HG03575 (cell line): ENCODE results near the gene MED8.
"Not testable (repeated sequence)": the region's sequence is repeated elsewhere in the genome, so short reads cannot be mapped to it uniquely, and the experiment has no call there.

Source experiments
- ATAC-seq: cut with Tn5 transposase; IDR thresholded peaks from one replicate; pipeline ENCODE4 v1.9.1; 2021; ENCODE audit not compliant: unreplicated experiment, insufficient number of reproducible peaks, low FRiP score; ENCODE audit errors: extremely low read depth

The MED8 gene

GRCh38 chr1:43388613-43389012 is 987 bp downstream of the MED8 start:
- ATAC-seq = no peak

GRCh38 chr1:43387976-43388599 is 1.5 kb downstream of the MED8 start:
- no peak for ATAC-seq

- no peak for ATAC-seq
Observed at GRCh38 chr1:43386676-43387075, 2.9 kb downstream of the MED8 start.

GRCh38 chr1:43383449-43383848 is 6.2 kb downstream of the MED8 start:
- ATAC-seq = no peak

GRCh38 chr1:43382027-43382779 is 7.4 kb downstream of the MED8 start:
- ATAC-seq = no peak

GRCh38 chr1:43381612-43382011 is 8.0 kb downstream of the MED8 start:
- no peak for ATAC-seq

GRCh38 chr1:43379476-43379875 is 10.1 kb downstream of the MED8 start:
- ATAC-seq = no peak

GRCh38 chr1:43377831-43378230 is 11.8 kb downstream of the MED8 start:
- ATAC-seq = no peak

- no peak for ATAC-seq
Observed at GRCh38 chr1:43376723-43377235, 12.8 kb downstream of the MED8 start.

GRCh38 chr1:43373066-43373940 is 16.3 kb downstream of the MED8 start:
- no peak for ATAC-seq

- ATAC-seq = no peak
Observed at GRCh38 chr1:43372172-43372571, 17.4 kb downstream of the MED8 start.

- no peak for ATAC-seq
Observed at GRCh38 chr1:43370564-43370963, 19.0 kb downstream of the MED8 start.

- not testable (repeated sequence) for ATAC-seq
Observed at GRCh38 chr1:43369779-43370178, 19.8 kb downstream of the MED8 start.

GRCh38 chr1:43368646-43369020 is 21.0 kb downstream of the MED8 start:
- no peak for ATAC-seq

GRCh38 chr1:43367904-43368645 is 21.5 kb downstream of the MED8 start, which contains the start of gene ELOVL1:
Gene ELOVL1 (minus strand): TSS chr1:43368011. CDS start chr1:43365609, 2,402 bp downstream.
- no peak for ATAC-seq

- ATAC-seq = no peak
Observed at GRCh38 chr1:43367026-43367903, 22.3 kb downstream of the MED8 start.

- ATAC-seq = no peak
Observed at GRCh38 chr1:43366601-43367025, 23.0 kb downstream of the MED8 start.

GRCh38 chr1:43366179-43366578 is 23.4 kb downstream of the MED8 start:
- ATAC-seq = no peak
